GM12875 (cell line): ENCODE results near the gene SCP2.

Experiments
- H3K4me3 ChIP-seq: one replicate; pipeline ENCODE4 v1.5.1; 2011; ENCODE audit warnings: low read depth, low read length, control low read depth
- CTCF ChIP-seq: IDR thresholded peaks from 2 replicates; pipeline ENCODE4 v1.5.1; 2011; ENCODE audit warnings: low read depth, mild to moderate bottlenecking, control low read depth, inconsistent platforms, low read length, moderate library complexity, borderline replicate concordance; ENCODE audit not compliant: insufficient read depth

Gene SCP2

GRCh38 chr1:53073868-53074311, 146.8 kb downstream of the SCP2 start:
- TF ChIP-seq CTCF, result no peak
- no peak overlapping the region for H3K4me3 ChIP-seq

GRCh38 chr1:53074313-53075154, 147.5 kb downstream of the SCP2 start:
- H3K4me3 ChIP-seq, result no peak overlapping the region
- TF ChIP-seq CTCF, result no peak

- no peak overlapping the region for H3K4me3 ChIP-seq
- no peak for TF ChIP-seq CTCF
Observed at GRCh38 chr1:53075206-53075605, 148.1 kb downstream of the SCP2 start.

GRCh38 chr1:53075761-53076163, 148.7 kb downstream of the SCP2 start:
- H3K4me3 ChIP-seq, result no peak overlapping the region
- TF ChIP-seq CTCF, result no peak

GRCh38 chr1:53076165-53076564, 149.1 kb downstream of the SCP2 start:
- no peak for TF ChIP-seq CTCF
- H3K4me3 ChIP-seq, result no peak overlapping the region

GRCh38 chr1:53076721-53077598, 149.9 kb downstream of the SCP2 start:
- no peak overlapping the region for H3K4me3 ChIP-seq
- TF ChIP-seq CTCF, result no peak
